B cell (primary cell): ENCODE data around the gene RGS3. TPM values are rescaled to one million over a fixed set of nuclear protein-coding genes. Genes with fewer than 3 reads are reported as not detected.

ENCODE experiments used
- ATAC-seq: fragments of 200-7000 bp; cut with Tn5 transposase; one replicate; pipeline ENCODE4 v1.10.0; 2021; ENCODE audit warnings: low read depth, mild to moderate bottlenecking, moderate number of reproducible peaks, moderate library complexity
- CTCF ChIA-PET: fragments of 350-600 bp; sonication (Branson Sonifier 250); formaldehyde crosslinking; loops from one replicate; lab custom pipeline; 2021; ENCODE audit warnings: antibody characterized with exemption, inconsistent platforms; lab: Charles Lee
- POLR2A ChIA-PET: fragments of 350-600 bp; sonication (Branson Sonifier 250); formaldehyde crosslinking; loops from one replicate; lab custom pipeline; 2021; ENCODE audit warnings: antibody characterized with exemption; lab: Charles Lee
- DNase-seq: peaks from one replicate; pipeline ENCODE4 v3.0.0; 2013
- H2AFZ ChIP-seq: 2 replicates; pipeline ENCODE4 v1.6.1; 2012; ENCODE audit warnings: mild to moderate bottlenecking, low read depth, low read length; ENCODE audit not compliant: insufficient read depth, poor library complexity, severe bottlenecking
- H3K27ac ChIP-seq, 2 donors: 1 replicate in 1 of 2; 2 replicates in 1 of 2; pipeline ENCODE4 v1.5.1; 2012 to 2013; ENCODE audit warnings: low read length in 2 of 2, mild to moderate bottlenecking in 2 of 2, moderate library complexity in 1 of 2
- H3K27me3 ChIP-seq, 4 experiments: fragments of 200-600 bp in 1 of 4; sonication (generic) in 1 of 4; replicated peaks in 1 of 4; 1 replicate in 2 of 4; 2 replicates in 2 of 4; pipeline versions ENCODE4 v1.6.1 to v1.7.0; 2013 to 2016; ENCODE audit warnings: low read length in 3 of 4, mild to moderate bottlenecking in 2 of 4, mixed read lengths in 1 of 4, moderate library complexity in 1 of 4; ENCODE audit not compliant: insufficient read depth in 4 of 4, control insufficient read depth in 3 of 4; ENCODE audit errors: control extremely low read depth in 1 of 4
- H3K36me3 ChIP-seq, 2 experiments: replicated peaks in 1 of 2; 1 replicate in 1 of 2; 2 replicates in 1 of 2; pipeline versions ENCODE4 v1.6.1 to v1.7.1; 2013; ENCODE audit warnings: low read length in 1 of 2; ENCODE audit not compliant: insufficient read depth in 2 of 2, control insufficient read depth in 1 of 2; ENCODE audit errors: control extremely low read depth in 1 of 2, extremely low read depth in 1 of 2
- H3K4me1 ChIP-seq, 2 donors: fragments of 200-600 bp in 1 of 2; sonication (generic) in 1 of 2; 1 replicate in 1 of 2; 2 replicates in 1 of 2; pipeline versions ENCODE4 v1.5.1 to v1.6.1; 2013 to 2017; ENCODE audit warnings: low read length in 2 of 2; ENCODE audit not compliant: control insufficient read depth in 2 of 2, insufficient read depth in 2 of 2
- H3K4me2 ChIP-seq: replicated peaks from 2 replicates; pipeline ENCODE3; 2012; ENCODE audit warnings: mild to moderate bottlenecking, low read depth, low read length; ENCODE audit not compliant: poor library complexity, severe bottlenecking
- H3K4me3 ChIP-seq, 5 experiments: fragments of 200-600 bp in 1 of 5; sonication (generic) in 1 of 5; 1 replicate in 3 of 5; 2 replicates in 2 of 5; pipeline versions ENCODE4 v1.5.1 to v1.7.0; 2011 to 2016; ENCODE audit warnings: low read length in 4 of 5, mild to moderate bottlenecking in 4 of 5, low read depth in 2 of 5, control low read depth in 1 of 5, moderate library complexity in 1 of 5; ENCODE audit not compliant: insufficient read depth in 1 of 5; ENCODE audit errors: control extremely low read depth in 1 of 5, extremely low read depth in 1 of 5
- H3K79me2 ChIP-seq: fragments of 200-600 bp; sonication (generic); one replicate; pipeline ENCODE4 v1.6.0; 2016; ENCODE audit warnings: low read length; ENCODE audit not compliant: control insufficient read depth, insufficient read depth
- H3K9ac ChIP-seq: fragments of 200-600 bp; sonication (generic); 2 replicates; pipeline ENCODE4 v1.6.1; 2017; ENCODE audit warnings: mild to moderate bottlenecking, low read length, moderate library complexity
- H3K9me3 ChIP-seq, 3 donors: one replicate each; pipeline versions ENCODE4 v1.6.1 to v1.7.1; 2013; ENCODE audit warnings: low read length in 2 of 3; ENCODE audit not compliant: control insufficient read depth in 2 of 3, insufficient read depth in 1 of 3; ENCODE audit errors: control extremely low read depth in 1 of 3
- H4K20me1 ChIP-seq: 2 replicates; pipeline ENCODE4 v1.6.0; 2012; ENCODE audit warnings: mild to moderate bottlenecking, low read length; ENCODE audit not compliant: insufficient read depth, control insufficient read depth, poor library complexity, severe bottlenecking
- H3K27ac Mint-ChIP-seq: one replicate; pipeline ENCODE4 v1.8.0; 2021; ENCODE audit warnings: mixed read lengths
- H3K27me3 Mint-ChIP-seq: one replicate; pipeline ENCODE4 v1.8.0; 2021; ENCODE audit warnings: mixed read lengths
- H3K4me1 Mint-ChIP-seq: one replicate; pipeline ENCODE4 v1.8.0; 2021; ENCODE audit warnings: mixed read lengths
- H3K4me3 Mint-ChIP-seq: one replicate; pipeline ENCODE4 v1.8.0; 2021; ENCODE audit warnings: mixed read lengths
- H3K9me3 Mint-ChIP-seq: one replicate; pipeline ENCODE4 v1.8.0; 2022; ENCODE audit warnings: mixed read lengths; ENCODE audit not compliant: insufficient read depth
- EZH2 ChIP-seq: IDR thresholded peaks from 2 replicates; pipeline ENCODE4 v1.6.1; 2012; ENCODE audit warnings: borderline replicate concordance, low read depth, mild to moderate bottlenecking, moderate library complexity, low read length; ENCODE audit not compliant: insufficient read depth, poor library complexity, severe bottlenecking
- WGBS: methylation state at CpG from one replicate; pipeline ENCODE4 v1.1.5; 2013; ENCODE audit warnings: missing lambda C conversion rate; ENCODE audit not compliant: insufficient coverage; 5-methylcytosine and 5-hydroxymethylcytosine counted together
- intact Hi-C: fragments of 100-400 bp; cut with micrococcal nuclease; formaldehyde crosslinking; loops from one replicate; pipeline ENCODE4 v1.10.0; 2022
- polyA plus RNA-seq: library from polyadenylated mRNA; depleted of rRNA; stranded (reverse); fragments of >200 nt; gene quantifications from 2 replicates; pipeline ENCODE4 v1.2.3, GENCODE V29; 2012
- total RNA-seq, 2 donors: library from RNA; stranded (reverse); fragments of 120-200 nt in 1 of 2; gene quantifications; 1 replicate in 1 of 2; 2 replicates in 1 of 2; pipeline versions ENCODE4 v1.2.3 to v1.2.4, GENCODE V29; 2013 to 2022
- TF ChIP-seq, protein P1 (sequence below): fragments of 200-600 bp; IDR thresholded peaks from one replicate; pipeline ENCODE4 v1.8.0; 2022; ENCODE audit warnings: antibody characterized with exemption, mild to moderate bottlenecking

The RGS3 gene
- total and polyA plus RNA-seq, 2 donors (not counting 1 experiment from before 2014, with no cell fraction given): 12.0 to 15.6 TPM

DNA sequence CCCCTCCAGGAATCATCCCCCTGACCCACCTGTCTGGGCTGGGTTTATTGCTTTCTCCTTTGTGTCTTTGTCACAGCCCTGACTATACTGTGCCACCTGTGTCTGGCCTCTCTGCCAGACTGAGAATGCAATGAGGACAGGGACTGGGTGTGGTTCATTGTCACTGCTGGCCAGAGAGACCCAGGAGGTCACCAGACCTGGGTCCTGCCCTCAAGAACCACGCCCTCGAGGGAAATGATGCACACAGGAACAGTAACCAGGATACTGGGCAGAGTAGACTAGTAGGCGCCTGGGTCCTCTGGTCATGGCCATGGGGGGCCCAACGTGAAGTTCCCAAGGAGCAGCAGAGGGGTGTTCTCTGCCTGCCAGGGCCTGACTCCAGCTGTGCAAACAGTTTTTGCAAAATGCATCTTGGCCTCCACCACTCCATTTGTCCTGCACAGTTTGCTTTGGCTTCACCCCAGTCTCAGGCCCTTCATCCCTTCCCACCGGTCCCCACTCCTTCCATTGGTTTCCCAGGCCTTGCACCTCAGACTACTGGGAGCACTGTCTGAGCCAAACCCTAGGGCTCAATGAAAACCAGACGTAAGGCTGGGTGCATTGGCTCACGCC, 17.8 kb downstream of the RGS3 start:
- Mint-ChIP-seq H3K27me3 (peaks cover 15% of the 10 kb centered on the region), H3K4me1 (peaks cover 1% of the 10 kb centered on the region), H3K9me3 (no peaks in the 10 kb centered on the region), H3K4me3 (no peak overlapping the region), H3K27ac (no peak overlapping the region)
- intact Hi-C loops: no loop called here
- no peaks in the 10 kb centered on the region for H3K79me2 ChIP-seq
- H3K4me3 ChIP-seq: no peak overlapping the region
- TF ChIP-seq, protein P1, sequence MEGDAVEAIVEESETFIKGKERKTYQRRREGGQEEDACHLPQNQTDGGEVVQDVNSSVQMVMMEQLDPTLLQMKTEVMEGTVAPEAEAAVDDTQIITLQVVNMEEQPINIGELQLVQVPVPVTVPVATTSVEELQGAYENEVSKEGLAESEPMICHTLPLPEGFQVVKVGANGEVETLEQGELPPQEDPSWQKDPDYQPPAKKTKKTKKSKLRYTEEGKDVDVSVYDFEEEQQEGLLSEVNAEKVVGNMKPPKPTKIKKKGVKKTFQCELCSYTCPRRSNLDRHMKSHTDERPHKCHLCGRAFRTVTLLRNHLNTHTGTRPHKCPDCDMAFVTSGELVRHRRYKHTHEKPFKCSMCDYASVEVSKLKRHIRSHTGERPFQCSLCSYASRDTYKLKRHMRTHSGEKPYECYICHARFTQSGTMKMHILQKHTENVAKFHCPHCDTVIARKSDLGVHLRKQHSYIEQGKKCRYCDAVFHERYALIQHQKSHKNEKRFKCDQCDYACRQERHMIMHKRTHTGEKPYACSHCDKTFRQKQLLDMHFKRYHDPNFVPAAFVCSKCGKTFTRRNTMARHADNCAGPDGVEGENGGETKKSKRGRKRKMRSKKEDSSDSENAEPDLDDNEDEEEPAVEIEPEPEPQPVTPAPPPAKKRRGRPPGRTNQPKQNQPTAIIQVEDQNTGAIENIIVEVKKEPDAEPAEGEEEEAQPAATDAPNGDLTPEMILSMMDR: no peak
- TF ChIP-seq EZH2: no peak
- H3K4me1 ChIP-seq: no peaks in the 10 kb centered on the region
- no peaks in the 10 kb centered on the region for H3K9me3 ChIP-seq
- ChIA-PET POLR2A (no interaction called here), CTCF (no interaction called here)
- no peak overlapping the region for H2AFZ ChIP-seq
- ATAC-seq (no peak), DNase-seq (no peak)
- no peaks in the 10 kb centered on the region for H3K36me3 ChIP-seq
- no peak overlapping the region for H3K9ac ChIP-seq
- H4K20me1 ChIP-seq: no peaks in the 10 kb centered on the region
- no peak overlapping the region for H3K4me2 ChIP-seq
- WGBS: over 99% methylated on average over 7 of the region's 7 CpGs
- H3K27me3 ChIP-seq: no peaks in the 10 kb centered on the region
- no peak overlapping the region for H3K27ac ChIP-seq

GRCh38 chr9:113482341-113482740, 18.8 kb downstream of the RGS3 start:
- intact Hi-C loops: no loop called here
- Histone ChIP-seq H4K20me1 (no peaks in the 10 kb centered on the region), H3K27ac (no peak overlapping the region), H3K4me1 (no peaks in the 10 kb centered on the region), H3K79me2 (no peaks in the 10 kb centered on the region), H3K4me2 (no peak overlapping the region), H3K27me3 (no peaks in the 10 kb centered on the region), H3K4me3 (no peak overlapping the region), H2AFZ (no peak overlapping the region), H3K9ac (no peak overlapping the region), H3K9me3 (no peaks in the 10 kb centered on the region), H3K36me3 (no peaks in the 10 kb centered on the region)
- H3K9me3 Mint-ChIP-seq: no peaks in the 10 kb centered on the region
- no peak overlapping the region for H3K27ac Mint-ChIP-seq
- no peak for TF ChIP-seq EZH2
- TF ChIP-seq, protein P1: no peak
- peaks cover 11% of the 10 kb centered on the region for H3K27me3 Mint-ChIP-seq
- CTCF ChIA-PET: no interaction called here
- DNase-seq: no peak
- 91% methylated on average over 7 of the region's 10 CpGs for WGBS
- H3K4me3 Mint-ChIP-seq: no peak overlapping the region
- H3K4me1 Mint-ChIP-seq: peaks cover 1% of the 10 kb centered on the region
- no peak for ATAC-seq
- POLR2A ChIA-PET: no interaction called here
